Effector CD8-positive, alpha-beta T cell (primary cell): ENCODE measurements around the gene POU4F3.
"Not testable (repeated sequence)": the region's sequence is repeated elsewhere in the genome, so short reads cannot be mapped to it uniquely, and the experiment has no call there.

ENCODE experiments used
- DNase-seq: peaks from one replicate; lab custom pipeline; 2025; lab: John Stamatoyannopoulos, UW
- total RNA-seq, 4 experiments: gene quantifications; one replicate each; lab custom pipeline; 2026; lab: John Stamatoyannopoulos, UW

POU4F3 gene, protein sequence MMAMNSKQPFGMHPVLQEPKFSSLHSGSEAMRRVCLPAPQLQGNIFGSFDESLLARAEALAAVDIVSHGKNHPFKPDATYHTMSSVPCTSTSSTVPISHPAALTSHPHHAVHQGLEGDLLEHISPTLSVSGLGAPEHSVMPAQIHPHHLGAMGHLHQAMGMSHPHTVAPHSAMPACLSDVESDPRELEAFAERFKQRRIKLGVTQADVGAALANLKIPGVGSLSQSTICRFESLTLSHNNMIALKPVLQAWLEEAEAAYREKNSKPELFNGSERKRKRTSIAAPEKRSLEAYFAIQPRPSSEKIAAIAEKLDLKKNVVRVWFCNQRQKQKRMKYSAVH
- 0 to 0.19 (median 0.15) reads per million in 4 experiments for total RNA-seq

DNA sequence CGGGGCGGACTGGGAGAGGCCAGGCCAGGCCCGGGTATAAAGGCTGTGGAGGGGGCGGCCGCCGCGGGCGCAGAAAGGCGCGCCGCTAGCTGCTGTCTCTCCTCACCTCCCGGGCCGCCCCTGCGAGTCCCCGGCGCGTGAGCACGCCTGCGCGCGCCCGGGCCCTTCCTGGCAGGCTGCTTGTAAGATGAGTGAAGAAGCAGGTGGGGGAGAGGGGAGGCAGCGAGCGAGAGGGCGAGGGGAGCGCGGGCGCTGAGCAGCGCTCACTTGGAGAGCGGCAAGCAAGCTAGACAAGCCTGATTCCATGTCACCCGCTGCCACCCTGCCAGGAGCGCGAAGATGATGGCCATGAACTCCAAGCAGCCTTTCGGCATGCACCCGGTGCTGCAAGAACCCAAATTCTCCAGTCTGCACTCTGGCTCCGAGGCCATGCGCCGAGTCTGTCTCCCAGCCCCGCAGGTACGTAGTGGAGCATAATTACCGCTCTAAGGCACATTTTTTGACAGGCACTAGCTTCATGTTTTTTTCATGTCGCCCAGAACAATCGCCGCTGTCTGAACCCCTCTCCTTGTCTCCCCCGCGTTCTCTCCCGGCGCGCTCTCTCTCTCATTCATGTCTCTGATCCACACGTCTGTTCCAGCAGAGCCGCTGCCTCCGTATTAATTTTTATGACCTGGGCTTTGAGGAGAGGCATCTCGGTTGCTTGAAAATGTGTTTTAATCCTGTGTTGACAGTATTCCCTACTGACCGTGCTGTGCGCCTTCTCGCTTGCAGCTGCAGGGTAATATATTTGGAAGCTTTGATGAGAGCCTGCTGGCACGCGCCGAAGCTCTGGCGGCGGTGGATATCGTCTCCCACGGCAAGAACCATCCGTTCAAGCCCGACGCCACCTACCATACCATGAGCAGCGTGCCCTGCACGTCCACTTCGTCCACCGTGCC, at the start of gene POU4F3:
TSS of gene POU4F3 (plus strand) at position 66 of the 941 bp plus-strand sequence. CDS start at position 340, 274 bp downstream.
- no peak for DNase-seq

DNA sequence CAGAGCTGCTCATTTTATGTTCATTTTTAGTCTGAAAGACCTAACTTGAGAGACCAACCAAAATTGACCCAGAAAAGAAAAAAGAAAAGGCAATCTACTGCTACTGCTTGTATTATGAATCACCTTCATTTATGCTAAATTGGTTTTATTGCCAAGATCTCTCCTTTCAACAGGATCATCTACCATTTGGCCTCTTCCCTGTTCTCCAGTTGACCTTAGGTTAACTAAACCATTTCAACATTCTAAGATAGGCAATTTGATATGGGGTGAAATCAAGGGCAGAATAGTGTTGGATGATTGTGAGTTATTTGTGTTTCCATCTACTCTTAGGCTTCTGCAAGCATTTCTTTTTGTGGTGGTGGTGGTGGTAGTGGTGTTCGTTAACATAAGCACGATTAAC, 48.3 kb upstream of the POU4F3 start:
- DNase-seq = no peak

DNA sequence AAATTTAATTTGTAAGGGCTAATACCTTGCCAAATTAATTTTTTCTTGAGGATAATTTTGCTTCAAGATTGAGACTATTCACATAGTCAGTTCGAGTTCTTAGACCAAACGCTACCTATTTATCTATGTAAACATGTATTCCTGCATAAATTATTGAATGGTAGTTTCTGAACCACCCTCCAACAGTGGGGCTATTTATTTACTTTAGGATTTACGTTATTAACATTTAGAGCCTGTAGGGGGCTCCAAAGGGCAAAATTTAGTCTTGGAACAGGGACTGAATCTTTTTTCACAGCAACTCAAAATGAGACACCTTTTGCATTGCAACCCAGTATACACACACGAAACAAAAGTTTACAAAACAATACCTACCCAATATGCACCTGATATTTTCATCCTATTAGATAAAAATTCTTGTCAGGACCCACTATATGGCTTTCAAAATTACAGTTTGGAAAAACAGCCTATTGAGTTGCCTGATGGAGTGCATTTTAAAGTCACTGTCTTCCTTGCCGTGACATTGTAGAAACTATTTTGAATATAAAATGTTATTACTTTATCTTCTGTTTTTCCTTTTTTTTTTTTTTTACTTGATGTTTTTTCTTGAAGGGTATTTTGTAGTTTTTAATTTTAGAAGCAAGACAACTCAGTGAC, 47.1 kb upstream of the POU4F3 start:
- DNase-seq = no peak

DNA sequence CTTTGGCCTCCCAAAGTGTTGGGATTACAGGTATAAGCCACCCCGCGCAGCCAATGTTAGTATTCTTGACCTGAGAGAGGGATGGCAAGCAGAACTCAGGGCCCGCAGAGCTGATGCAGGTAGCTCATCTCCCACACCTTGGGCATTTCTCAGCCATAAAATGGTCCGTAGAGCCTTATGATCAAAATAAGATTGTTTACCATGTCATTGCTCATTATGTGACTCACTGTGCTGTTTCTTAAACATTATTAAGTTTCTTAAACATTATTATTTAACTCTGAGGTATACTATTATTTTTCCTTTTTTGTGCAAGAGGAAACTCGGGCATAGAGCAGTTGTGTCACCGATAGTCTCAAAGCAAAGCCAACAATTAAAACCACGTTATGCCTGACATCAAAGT, 42.4 kb upstream of the POU4F3 start:
- DNase-seq = no peak

DNA sequence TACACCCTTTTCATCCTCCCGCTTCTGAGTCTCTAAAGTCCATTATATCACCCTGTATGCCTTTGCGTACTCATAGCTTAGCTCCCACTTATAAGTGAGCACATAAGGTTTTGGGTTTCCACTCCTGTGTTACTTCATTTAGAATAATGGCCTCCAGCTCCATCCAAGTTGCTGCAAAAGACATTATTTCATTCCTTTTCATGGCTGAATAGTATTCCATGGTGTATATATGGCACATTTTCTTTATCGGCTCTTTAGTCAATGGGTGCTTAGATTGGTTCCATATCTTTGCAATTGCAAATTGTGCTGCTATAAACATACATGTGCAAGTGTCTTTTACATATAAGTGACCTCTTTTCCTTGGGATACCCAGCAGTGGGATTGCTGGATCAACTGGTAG, 39.7 kb upstream of the POU4F3 start:
- not testable (repeated sequence) for DNase-seq

DNA sequence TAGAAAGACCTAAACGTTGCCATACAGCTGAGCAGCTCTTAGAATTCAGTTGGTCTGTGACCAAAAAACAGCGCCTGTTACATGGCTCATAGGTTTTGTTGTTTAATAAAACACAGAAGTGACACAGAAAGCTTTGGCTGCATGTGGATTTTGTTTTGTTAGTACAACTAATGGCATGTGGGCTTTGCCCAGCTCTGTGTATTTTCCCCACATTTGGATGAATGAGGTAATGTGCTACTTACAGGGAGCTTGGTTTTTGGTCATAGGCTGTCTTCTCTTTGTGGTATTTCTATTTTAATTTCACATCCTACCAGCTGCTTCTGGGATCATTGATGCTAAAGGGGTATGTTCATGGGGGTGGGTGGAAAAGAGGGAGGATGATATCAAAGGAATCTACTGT, 37.0 kb upstream of the POU4F3 start:
- no peak for DNase-seq

DNA sequence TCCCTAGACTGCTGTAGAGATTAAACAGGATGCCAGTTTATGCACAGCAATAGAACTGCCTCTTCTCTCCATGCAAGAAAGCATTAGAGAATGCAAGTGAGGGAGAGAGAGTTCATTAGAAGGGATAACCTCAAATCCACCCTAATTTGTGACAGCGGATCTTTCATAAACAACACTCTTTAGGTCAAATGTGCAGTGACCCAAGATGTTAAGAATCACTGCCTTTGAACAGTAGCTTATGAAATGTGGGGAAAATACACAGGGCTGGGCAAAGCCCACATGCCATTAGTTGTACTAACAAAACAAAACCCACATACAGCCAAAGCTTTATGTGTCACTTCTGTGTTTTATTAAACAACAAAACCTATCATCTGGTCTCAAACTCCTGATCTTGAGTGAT, 36.2 kb upstream of the POU4F3 start:
- no peak for DNase-seq

DNA sequence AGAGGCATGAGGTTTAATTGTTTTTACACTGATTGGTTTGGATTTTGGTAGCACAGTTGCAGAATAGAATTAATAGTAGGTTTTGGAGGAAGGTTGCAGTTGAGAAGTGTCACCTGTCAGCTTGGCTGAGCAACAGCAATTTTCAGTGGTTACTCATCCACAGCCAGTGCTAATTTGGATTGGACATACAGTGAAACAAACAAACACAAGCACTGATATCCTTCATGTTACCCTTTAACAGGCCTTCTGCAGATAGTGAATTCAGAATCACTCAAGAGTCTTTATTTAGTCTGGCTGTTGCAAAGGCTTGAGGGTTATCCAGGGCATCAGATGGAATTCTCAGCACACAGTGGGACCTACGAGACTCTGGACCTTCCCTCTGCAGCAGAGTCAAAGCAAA, 31.8 kb upstream of the POU4F3 start:
- no peak for DNase-seq

DNA sequence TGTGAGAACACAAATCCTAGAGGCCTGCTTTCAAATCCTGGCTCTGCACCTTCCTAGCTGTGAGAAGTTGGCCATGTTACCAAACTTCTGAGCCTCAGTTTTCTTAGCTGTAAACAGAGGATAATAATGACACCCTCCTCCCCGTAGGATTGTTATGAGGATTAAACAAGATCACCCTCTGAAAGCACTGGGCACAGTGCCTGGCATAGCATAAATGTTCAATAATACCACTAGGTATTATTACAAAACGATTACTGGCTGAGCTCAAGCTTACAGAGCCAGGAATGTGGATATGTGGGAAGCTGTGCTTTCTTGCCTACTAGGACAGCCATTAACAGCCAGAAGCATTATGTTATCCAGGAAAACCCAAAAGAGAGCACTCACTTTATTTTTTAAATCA, 30.8 kb upstream of the POU4F3 start:
- no peak for DNase-seq

DNA sequence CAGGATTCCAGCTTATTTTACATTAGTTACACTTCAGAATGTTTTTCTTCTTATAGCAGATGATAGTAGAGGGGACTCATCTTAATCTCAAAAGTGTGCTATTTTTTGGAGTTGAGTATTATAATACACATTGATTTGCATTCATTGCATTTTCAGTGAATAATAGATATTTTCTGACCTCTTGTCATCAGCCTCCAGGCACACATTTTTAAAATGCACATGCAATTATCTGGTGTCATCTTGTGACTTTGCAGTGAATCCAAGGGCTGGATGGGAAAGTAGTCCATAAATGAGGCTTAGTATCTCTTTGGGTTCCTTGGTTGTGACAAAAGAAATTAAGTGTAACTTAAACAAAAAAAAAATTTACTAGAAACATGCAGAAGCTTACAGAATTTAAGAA, 28.1 kb upstream of the POU4F3 start:
- DNase-seq = no peak

DNA sequence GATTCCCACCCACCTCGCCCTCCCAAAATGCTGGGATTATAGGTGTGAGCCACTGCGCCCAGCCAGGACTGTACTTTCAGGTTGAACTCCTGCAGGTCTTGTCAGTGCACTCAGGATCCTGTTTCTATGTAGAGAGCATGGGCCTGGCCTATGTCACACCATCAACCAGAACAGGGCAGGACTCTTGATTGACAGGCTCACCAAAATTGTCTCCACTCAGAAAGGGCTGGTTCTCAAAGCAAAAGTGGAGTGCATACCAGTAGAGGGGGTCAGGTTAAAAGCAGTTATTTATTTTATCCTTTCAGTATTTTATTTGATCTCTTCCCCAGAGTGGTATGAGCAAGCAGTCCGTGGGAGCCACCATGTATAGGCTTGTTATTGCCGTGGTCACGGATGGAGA, 27.4 kb upstream of the POU4F3 start:
- DNase-seq = no peak

DNA sequence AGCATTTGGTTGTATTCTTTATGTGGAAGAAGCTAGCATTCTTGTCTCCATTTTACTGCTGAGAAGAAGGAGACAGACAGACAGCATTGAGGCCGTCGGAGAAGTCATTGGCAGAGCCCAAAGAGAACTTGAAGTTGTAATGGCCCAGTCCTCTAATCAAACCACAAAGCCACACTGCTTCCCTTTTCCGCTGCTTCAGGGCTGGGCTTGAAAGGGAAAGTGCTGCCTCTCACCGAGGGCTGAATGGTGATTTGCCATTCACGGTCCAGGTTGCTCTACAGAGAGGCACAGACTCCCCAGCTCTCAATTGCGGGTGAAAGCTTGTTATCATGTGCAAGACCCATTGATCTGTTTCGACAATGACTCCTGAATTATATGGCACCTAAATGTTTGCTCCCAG, 25.6 kb upstream of the POU4F3 start:
- no peak for DNase-seq

DNA sequence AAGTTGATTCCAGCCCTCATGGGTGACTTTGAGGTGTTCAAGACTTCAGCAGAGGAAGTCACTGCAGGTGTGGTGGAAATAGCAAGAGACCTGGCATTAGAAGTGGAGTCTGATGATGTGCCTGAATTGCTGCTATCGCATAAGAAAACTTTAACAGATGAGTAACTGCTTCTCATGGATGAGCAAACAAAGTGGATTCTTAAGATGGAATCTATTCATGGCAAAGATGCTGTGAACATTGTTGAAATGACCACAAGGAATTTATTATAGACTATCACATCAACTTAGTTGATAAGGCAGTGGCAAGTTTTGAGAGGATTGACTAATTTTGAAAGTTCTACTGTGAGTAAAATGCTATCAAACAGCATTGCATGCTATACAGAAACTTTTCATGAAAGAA, 17.1 kb upstream of the POU4F3 start:
- DNase-seq = no peak

DNA sequence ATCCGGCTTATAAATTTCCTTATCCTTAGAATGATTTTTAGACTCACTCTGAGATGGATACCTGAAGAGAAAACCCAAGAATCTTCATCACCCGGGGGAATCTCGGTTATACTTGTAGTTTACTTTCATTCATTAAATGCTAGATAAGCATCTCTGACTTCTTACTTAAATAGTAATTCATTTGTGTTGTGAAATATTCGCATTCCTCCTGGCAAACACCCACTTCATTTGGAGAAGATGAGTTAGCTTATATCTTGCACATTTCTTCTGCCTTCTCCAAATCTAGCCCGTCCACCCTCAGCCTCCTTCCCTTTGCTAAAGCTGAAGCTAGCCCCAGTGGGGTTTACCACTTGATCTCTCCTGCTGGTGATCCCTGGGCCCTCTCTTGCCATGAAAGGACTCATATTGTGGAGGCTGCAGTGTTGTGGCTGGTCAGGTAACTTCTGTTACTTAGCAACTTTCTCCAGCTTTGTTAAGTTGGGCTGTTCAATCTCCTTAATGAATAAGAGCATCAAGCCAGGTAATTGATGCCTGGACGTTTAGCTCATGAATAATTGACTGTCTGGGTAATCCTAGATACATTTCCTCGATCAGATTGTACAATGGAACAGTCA, 11.3 kb upstream of the POU4F3 start:
- DNase-seq = no peak

DNA sequence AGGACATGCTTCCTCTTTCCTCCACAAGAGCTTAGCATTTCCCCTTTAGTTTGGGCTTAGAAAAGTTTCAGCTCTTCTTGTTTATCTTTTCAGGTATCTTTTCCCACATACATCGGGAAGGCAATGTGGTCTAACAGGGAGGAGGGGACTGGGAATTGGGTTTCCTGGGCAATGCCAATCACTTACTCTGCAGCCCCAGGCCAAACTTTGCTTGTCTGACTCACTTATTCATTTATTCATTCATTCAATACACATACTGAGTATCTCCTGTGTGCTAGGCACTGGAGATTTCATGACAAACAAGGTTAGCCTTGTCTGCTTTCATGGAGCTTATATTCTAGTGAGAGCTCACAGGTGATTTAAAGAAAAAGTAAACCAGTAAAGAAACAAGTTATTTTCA, 10.7 kb upstream of the POU4F3 start:
- no peak for DNase-seq

DNA sequence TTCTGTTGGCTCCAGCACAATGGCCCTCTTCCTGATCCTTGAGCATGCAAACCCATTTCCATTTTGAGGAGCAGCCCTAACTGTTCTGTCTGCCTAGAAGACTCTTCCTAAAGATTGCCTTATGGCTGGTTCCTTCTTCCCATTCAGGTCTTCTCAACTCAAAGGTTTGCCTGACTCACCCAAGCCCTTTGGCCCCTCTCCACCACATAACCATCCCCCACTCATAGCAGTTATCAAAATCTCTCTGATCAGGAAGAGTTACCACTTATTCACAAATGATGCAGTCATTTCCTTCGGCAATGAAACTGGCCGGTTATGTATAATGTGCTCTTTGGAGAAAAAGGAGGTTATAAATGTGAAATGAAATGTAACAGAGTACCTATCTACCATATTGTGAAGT, 8.9 kb upstream of the POU4F3 start:
- no peak for DNase-seq

DNA sequence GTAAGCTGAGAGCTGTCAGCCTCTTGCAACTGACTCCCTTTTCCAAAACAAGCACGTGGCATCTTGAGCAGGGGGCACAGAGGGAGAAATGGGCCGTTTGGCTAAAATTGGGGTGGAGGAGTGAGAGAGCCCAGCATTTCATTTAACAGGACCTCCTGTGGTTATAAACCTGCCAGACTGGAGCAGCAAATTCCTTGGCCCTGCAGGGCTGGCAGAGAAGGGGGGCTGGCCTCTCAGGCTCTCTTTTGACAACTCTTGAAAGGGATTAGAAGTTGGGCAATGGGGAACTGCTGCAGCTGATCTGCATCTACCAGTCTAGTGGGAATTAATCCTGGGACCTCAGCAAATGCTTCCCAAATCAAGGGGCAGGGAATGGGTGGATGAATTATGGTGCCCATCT, 7.2 kb upstream of the POU4F3 start:
- no peak for DNase-seq

DNA sequence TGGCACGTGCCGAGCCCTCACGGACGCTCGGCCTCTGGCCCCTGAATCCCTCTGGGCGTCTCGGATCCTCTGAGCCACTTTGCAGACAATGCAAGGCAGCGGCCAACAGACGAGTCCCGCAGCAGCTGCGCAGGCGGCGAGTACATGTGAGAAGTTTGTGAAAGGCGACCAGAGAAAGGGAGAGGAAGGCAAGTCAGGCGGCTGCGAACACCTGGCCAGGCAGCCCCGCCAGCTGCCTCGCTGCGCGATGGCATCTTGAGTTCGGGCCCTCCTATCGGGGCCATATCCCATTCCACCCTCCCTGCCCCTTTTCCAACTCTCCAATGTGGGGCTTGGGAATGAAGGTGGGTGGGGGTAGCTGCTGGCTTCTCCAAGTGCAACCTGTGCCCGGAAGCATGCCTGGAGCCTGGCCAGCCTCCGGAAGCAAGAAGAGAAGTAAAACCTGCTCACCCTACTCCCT, 4.5 kb upstream of the POU4F3 start:
- no peak for DNase-seq

DNA sequence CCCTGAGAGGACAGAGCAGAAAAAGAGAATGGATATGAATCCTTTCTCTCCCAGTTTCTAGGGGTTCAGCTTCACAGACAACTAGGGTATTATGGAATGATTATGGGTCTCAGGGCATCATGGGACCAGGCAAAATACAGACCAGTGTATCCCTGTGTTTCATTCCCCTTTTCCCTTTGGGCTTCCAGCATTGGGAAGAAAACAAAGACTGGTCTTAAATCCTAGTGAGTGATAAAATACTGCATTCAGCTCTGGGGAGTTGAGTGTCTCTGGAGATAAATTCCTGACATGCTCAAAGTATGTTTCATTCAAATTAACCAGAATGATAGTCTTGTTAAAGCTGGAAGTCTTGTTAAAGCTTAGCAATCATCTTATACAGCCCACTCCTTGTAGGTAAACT, 2.4 kb upstream of the POU4F3 start:
- no peak for DNase-seq

DNA sequence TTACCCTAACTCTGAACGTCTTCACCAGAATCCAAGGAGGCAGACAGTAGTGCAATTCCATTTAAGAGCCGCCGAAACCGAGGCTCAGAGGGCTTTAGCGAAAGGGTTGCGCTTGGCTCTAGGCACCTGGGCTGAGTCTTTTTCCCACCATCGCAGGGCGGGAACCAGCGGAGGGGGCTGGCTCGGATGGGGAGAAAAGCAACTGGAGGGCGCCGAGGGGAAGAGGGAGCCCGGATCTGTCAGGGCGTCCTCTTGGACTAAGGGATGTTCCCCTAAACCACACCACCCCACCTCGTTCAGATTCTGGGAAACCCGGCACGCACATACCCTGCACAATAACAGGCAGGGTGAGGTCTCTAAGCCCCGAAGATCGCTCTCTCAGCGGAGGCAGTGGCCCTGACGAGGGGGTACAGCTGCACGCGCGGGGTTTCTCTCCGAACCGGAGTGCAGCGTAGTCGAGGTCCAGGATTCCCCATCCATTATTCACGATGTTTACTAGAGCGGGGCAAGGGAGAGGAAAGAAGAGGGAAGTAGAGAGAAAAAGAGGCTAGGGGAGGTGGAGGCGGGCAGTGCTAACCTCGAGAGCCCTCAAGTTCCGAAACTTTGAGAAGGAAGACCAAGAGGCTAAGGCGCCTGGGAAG, 1.3 kb upstream of the POU4F3 start:
- no peak for DNase-seq

DNA sequence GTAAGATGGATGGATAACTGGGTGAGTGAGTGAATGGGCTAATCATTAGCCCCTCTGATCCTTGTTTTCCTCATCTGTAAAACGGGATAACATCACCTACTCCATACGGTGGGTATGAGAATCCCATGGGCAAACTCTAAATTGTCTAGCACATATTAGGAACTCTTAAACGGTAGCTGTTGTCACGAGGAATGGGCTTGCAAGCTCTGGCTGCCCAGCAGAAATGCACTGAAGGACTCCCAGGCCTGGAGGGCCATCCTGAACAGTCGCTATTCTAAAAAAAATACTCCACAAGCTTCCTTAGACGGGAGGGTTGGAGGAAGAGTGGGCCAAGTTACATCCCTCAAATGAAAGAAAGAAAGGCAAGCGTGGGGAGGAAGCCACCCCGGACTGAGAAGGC, 711 bp upstream of the POU4F3 start:
- DNase-seq = no peak
